Effector memory CD8-positive, alpha-beta T cell (primary cell): ENCODE data around the gene PRLHR.
"Not testable (repeated sequence)": the region's sequence is repeated elsewhere in the genome, so short reads cannot be mapped to it uniquely, and the experiment has no call there.

Experiments
- ATAC-seq: fragments of 150-1000 bp; cut with Tn5 transposase; replicated peaks from 2 replicates; pipeline ENCODE4 v1.10.0; 2021; ENCODE audit warnings: mild to moderate bottlenecking, moderate library complexity
- DNase-seq, 3 experiments: peaks; one replicate each; pipeline ENCODE4 v3.0.0; 2021
- H3K27ac Mint-ChIP-seq, 2 donors: one replicate each; pipeline ENCODE4 v1.8.0; 2022; ENCODE audit warnings: mild to moderate bottlenecking in 2 of 2, mixed read lengths in 2 of 2, moderate library complexity in 2 of 2
- H3K27me3 Mint-ChIP-seq, 2 donors: one replicate each; pipeline ENCODE4 v1.8.0; 2022; ENCODE audit warnings: mixed read lengths in 2 of 2
- H3K36me3 Mint-ChIP-seq: one replicate; pipeline ENCODE4 v1.8.0; 2022; ENCODE audit warnings: mild to moderate bottlenecking, moderate library complexity, mixed read lengths; ENCODE audit not compliant: insufficient read depth
- H3K4me1 Mint-ChIP-seq, 2 donors: one replicate each; pipeline ENCODE4 v1.8.0; 2022; ENCODE audit warnings: low read depth in 2 of 2, mixed read lengths in 2 of 2
- H3K4me3 Mint-ChIP-seq, 2 donors: one replicate each; pipeline ENCODE4 v1.8.0; 2022; ENCODE audit warnings: mild to moderate bottlenecking in 2 of 2, mixed read lengths in 2 of 2, moderate library complexity in 2 of 2
- H3K9me3 Mint-ChIP-seq, 2 donors: one replicate each; pipeline ENCODE4 v1.8.0; 2022; ENCODE audit warnings: mixed read lengths in 2 of 2
- total RNA-seq, 9 experiments: gene quantifications; one replicate each; lab custom pipeline; 2026; lab: John Stamatoyannopoulos, UW

Gene PRLHR
- total RNA-seq = 0 to 0.21 (median 0) reads per million in 9 experiments

DNA sequence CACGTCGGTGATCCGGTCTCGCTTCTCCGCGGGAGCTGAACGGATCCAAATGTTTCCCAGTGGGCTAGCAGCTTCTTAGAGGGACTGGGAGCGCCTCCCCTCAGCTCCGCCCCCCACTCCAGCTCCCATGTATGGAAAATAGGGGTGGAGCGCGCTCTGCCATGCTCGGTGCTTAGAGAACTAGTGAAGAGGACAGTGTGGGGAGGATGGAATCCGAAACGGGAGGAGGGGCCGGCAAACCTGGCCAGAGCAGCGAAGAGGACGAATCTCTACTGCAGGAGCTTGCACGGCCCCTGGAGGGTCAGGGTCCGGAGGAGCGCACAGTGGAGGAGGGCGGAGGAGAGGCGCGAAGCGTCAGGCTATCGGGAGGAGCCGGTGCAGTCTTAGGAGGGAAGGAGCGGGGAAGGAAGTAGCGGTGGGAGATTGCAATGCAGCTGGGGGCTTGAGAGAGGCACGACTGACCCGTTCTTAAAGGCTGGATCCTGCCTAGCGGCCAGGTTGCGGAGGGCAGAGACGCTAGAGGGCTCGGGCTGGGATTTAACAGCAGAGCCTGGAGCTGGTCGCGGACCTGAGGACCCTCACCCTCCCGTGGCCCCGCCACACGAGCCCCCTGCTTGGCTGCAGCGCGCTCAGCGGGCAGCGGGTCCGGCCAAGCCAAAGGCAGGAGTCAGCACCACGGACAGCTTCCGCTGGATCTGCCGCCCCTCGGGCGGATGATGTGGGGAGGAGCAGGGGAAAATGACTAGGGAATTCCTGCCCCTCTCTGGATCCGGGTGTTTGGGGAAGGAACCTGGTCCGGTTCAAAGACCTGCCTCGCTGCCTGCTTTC lies at the start of gene PRLHR:
Gene PRLHR (minus strand): TSS at position 51 of the 828 bp plus-strand sequence. CDS start 404 bp downstream, outside the sequence.
- peak within 1 kb of the TSS; percentile 15 to 50 for H3K4me3 Mint-ChIP-seq
- no peak for DNase-seq
- no peaks in the 10 kb centered on the region for H3K36me3 Mint-ChIP-seq
- no peak within 1 kb of the TSS for H3K27ac Mint-ChIP-seq
- peaks cover 8 to 11% of the 10 kb centered on the region in 2 donors for H3K4me1 Mint-ChIP-seq
- peaks cover 87 to 99% of the 10 kb centered on the region in 2 donors for H3K27me3 Mint-ChIP-seq
- no peak for ATAC-seq
- peaks cover 0 to 2% of the 10 kb centered on the region in 2 donors for H3K9me3 Mint-ChIP-seq

DNA sequence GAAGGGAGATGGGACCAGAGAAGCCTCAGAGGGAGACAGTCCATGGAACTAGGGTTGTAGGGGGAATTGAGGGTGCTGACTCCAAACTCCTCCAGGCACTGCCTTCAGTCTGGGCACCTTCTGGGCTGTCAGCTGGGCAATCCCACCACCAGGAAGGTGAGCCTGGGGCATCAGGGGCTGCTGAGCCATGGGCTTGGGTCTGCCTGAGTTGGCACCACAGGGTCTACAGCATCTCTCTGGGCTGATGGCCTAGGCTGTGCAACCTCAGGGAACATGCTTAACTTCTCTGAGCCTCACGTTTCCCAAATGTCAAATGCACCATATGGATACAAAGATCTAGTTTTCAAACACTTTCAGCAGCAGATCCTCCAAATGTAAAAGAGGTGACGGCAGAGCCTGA lies 46.8 kb upstream of the PRLHR start:
- H3K4me1 Mint-ChIP-seq = no peaks in the 10 kb centered on the region
- ATAC-seq (no peak), DNase-seq (no peak)
- H3K4me3 Mint-ChIP-seq = no peak overlapping the region
- no peaks in the 10 kb centered on the region for H3K9me3 Mint-ChIP-seq
- peaks cover 30 to 58% of the 10 kb centered on the region in 2 donors for H3K27me3 Mint-ChIP-seq
- no peak overlapping the region for H3K27ac Mint-ChIP-seq
- H3K36me3 Mint-ChIP-seq = no peaks in the 10 kb centered on the region

DNA sequence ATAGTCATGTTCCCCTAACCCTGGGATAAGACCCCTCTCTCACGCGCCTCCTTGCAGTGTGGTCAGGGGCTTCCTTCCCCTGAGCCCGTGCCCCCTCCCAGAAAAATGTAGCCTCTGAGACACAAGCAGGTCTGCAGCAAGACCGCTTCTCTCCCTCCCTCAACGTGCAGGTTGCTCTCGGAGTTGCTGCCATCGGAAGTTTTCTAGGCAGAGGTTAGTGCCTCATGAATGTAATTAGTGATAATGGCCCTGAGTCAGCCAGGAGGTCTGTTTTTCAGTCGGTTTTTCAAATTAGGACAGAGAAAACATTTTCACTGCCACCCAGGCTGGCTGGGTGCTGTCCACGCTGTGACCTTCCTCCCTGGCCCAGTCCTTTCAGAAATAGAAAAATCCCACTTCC lies 43.2 kb upstream of the PRLHR start:
- Mint-ChIP-seq H3K4me3 (no peak overlapping the region), H3K27me3 (peaks cover 22 to 67% of the 10 kb centered on the region in 2 donors), H3K36me3 (no peaks in the 10 kb centered on the region), H3K9me3 (no peaks in the 10 kb centered on the region), H3K4me1 (no peaks in the 10 kb centered on the region), H3K27ac (no peak overlapping the region)
- no peak for ATAC-seq
- DNase-seq = no peak

DNA sequence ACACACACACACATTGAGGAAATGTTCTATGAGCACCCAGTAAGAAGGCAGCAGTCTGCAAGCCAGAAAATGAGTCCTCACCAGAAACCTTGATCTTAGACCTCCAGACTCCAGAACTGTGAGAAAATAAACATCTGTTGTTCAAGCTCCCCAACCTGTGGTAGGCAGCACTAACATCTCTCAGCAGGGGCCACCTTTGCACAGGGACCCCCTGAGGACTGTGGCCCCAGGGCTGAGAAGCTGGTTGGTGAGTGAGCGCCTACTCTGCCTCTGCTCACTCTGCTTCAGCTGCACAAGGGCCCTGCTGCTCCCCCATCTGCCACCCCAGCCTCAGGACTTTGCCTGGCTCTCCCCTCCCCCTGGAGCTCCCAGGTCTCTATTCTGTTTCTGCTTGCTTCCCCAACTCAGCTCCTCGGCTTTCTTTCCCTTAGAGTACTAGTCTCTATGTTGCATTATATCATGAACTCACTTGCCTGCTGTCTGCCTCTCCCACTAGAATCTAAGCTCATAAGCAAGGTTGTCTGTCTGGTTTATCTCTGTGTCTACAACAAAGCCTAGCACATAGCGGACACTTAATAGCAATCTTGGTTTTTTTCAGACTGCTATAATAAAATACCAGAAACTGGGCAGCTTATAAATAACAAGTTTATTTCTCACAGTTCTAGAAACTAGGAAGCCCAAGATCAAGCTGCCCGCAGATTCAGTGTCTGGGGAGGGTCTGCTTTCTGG lies 40.4 kb upstream of the PRLHR start:
- ATAC-seq (no peak), DNase-seq (no peak)
- no peaks in the 10 kb centered on the region for H3K4me1 Mint-ChIP-seq
- no peaks in the 10 kb centered on the region for H3K36me3 Mint-ChIP-seq
- no peak overlapping the region for H3K27ac Mint-ChIP-seq
- H3K4me3 Mint-ChIP-seq = no peak overlapping the region
- H3K27me3 Mint-ChIP-seq = peaks cover 23 to 72% of the 10 kb centered on the region in 2 donors
- H3K9me3 Mint-ChIP-seq = no peaks in the 10 kb centered on the region

DNA sequence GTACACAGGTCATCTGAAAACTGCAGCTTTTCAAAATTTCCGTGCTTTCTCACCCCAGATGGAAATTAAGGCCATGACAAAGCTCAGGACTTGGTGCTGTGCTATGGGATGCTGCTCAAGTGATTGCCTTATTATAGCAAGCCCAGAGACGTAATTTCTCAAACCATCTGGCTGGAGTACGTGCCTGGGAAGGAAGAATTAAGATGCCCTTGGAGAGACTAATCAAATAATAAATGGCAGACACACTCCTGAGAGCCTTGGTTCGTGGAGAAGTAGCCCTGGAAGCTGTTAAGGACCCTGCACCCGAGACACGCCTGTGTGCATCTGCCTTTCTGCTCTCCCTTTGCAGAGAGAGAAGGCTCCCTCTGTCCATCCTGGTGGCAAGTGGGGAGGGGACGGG lies 38.3 kb upstream of the PRLHR start:
- Mint-ChIP-seq H3K27ac (no peak overlapping the region), H3K27me3 (peaks cover 28 to 78% of the 10 kb centered on the region in 2 donors), H3K9me3 (no peaks in the 10 kb centered on the region), H3K36me3 (no peaks in the 10 kb centered on the region), H3K4me1 (no peaks in the 10 kb centered on the region), H3K4me3 (no peak overlapping the region)
- no peak for ATAC-seq
- DNase-seq = no peak

DNA sequence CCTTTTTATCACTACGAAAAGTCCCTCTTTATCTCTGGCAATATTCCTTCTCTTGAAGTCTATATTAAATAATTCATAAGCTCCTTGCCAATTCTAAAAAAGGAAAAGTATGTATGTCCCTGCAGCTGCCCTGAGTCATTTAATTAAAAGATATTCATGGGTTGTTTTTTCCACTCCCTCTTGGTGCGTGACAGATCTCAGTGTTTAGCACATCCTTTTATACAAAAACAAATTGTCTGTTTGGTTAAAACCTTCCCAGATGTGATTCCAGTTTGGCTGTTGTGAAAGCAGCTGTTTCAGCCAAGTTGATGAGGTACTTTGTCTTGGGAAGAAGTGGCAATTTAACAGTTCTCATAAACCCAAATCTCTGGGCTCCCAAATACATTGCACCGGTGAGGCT lies 33.8 kb upstream of the PRLHR start:
- no peak for ATAC-seq
- Mint-ChIP-seq H3K9me3 (no peaks in the 10 kb centered on the region), H3K27ac (no peak overlapping the region), H3K4me3 (no peak overlapping the region), H3K27me3 (peaks cover 46 to 80% of the 10 kb centered on the region in 2 donors), H3K36me3 (no peaks in the 10 kb centered on the region), H3K4me1 (no peaks in the 10 kb centered on the region)
- no peak for DNase-seq

DNA sequence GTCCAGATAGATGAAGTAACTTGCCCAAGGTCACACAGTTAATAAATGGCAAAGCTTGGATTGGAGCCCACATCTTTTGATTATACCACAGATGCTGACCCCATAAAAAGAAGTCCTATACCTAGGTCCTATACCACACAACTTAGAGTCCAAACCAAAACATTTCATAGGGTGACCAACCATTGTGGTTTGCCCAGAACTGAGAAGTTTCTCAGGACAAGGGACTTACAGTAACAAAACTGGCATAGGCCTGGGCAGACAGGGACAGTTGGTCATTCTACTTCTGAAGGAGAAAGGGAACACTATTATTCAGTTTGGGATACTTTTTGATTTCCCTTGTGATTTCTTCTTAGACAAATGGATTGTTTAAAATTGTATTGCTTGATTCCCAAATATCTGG lies 32.9 kb upstream of the PRLHR start:
- Mint-ChIP-seq H3K36me3 (no peaks in the 10 kb centered on the region), H3K4me3 (no peak overlapping the region), H3K27ac (no peak overlapping the region), H3K4me1 (no peaks in the 10 kb centered on the region), H3K9me3 (no peaks in the 10 kb centered on the region), H3K27me3 (peaks cover 55 to 85% of the 10 kb centered on the region in 2 donors)
- DNase-seq = no peak
- ATAC-seq = no peak

DNA sequence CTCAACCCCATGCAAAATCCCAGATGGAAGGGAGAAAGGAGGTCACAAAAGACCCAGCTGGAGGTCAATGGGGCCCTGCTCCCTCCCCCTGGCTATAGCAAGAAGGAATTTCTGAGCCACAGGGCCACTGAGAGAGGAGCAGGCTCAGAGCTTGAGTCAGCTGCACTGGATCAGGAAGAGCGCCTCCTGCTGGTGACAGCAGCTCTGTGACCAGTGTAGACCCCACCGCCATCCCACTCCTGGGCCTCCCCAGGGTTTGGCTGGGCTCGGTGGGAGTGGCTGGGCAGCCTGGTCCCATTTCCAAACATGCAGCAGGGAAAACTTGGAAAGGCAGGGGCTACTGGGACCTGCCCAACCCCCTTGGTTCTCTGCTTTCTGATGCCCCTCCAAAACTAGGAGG lies 31.5 kb upstream of the PRLHR start:
- Mint-ChIP-seq H3K4me3 (no peak overlapping the region), H3K27ac (no peak overlapping the region), H3K36me3 (no peaks in the 10 kb centered on the region), H3K27me3 (peaks cover 56 to 82% of the 10 kb centered on the region in 2 donors), H3K9me3 (no peaks in the 10 kb centered on the region), H3K4me1 (no peaks in the 10 kb centered on the region)
- no peak for DNase-seq
- ATAC-seq = no peak

DNA sequence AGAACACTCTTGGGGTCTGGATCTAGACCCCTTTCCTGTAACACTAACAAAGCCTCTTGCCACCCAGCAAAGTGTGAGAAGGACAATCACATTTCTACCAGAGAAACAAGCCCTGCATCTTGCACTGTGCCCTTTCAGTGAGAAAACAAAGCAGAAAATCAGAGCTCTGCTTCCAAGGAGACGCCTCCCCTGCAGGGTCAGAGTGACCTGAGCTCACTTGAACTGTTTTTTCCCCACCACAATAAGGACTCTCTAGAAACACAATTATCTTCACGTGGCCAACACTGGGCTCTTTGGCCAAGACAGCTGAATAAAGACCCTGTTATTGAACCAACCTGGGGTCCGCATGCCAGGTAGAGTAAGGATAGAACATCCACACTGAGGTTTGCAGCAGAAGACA lies 30.1 kb upstream of the PRLHR start:
- H3K4me1 Mint-ChIP-seq = peaks cover 0 to 5% of the 10 kb centered on the region in 2 donors
- no peaks in the 10 kb centered on the region for H3K36me3 Mint-ChIP-seq
- H3K27ac Mint-ChIP-seq = no peak overlapping the region
- DNase-seq (no peak), ATAC-seq (no peak)
- H3K4me3 Mint-ChIP-seq = no peak overlapping the region
- no peaks in the 10 kb centered on the region for H3K9me3 Mint-ChIP-seq
- H3K27me3 Mint-ChIP-seq = peaks cover 68 to 82% of the 10 kb centered on the region in 2 donors

DNA sequence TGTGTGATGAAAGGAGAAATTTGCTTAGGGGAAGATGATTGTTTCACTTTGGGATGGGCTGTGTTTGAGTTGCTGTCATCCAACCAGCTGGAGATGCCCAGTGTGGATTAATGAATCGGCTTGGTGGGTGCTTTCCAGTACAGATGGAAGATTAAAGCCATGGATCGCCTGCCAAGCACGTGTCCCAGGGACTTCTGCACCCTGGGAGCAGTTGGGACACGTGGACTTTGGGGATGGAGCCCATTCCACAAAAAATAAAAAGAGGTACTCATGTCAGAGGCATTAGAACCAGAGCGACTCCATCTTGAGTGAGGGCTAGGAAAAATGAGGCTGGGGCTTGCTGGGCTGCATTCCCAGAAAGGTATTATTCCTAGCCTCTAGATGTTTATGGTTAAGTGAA lies 29.3 kb upstream of the PRLHR start:
- Mint-ChIP-seq H3K4me1 (peaks cover 0 to 5% of the 10 kb centered on the region in 2 donors), H3K36me3 (no peaks in the 10 kb centered on the region), H3K4me3 (no peak overlapping the region), H3K9me3 (no peaks in the 10 kb centered on the region), H3K27me3 (peaks cover 67 to 82% of the 10 kb centered on the region in 2 donors), H3K27ac (no peak overlapping the region)
- DNase-seq (no peak), ATAC-seq (no peak)

DNA sequence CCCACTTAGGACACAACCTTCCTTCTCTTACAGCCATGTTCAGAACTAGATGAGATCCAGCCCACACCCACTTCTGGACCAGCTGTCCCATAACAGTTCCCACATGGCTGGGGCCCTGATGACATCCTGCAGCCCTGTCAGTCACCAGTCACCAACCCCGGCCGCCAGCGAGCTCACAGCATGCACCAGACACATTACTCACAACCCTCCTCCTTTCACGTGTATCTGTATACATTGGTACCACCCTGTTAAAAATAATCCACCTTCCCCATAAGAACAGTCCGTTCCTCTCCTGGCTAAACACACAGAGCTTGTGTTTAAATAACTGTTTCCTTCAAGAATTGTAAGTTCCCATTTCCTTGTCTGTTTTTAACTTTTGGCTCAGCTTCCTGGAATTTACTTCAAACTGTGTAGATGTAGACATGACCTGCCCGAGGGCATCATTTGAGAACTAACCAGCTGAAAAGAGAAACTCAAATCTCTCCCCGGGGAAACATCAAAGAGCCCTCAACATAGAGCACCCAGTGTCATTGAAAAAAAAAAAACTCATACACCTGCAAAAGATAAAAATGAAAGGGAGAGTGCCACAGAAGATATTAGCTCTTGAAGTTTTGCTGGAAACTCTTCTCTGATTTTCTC lies 26.0 kb upstream of the PRLHR start:
- ATAC-seq (no peak), DNase-seq (no peak)
- Mint-ChIP-seq H3K27ac (peak overlapping the region in 1 of 2 donors; percentile 4), H3K36me3 (no peaks in the 10 kb centered on the region), H3K9me3 (no peaks in the 10 kb centered on the region), H3K4me1 (peaks cover 0 to 5% of the 10 kb centered on the region in 2 donors), H3K4me3 (no peak overlapping the region), H3K27me3 (peaks cover 68 to 78% of the 10 kb centered on the region in 2 donors)

DNA sequence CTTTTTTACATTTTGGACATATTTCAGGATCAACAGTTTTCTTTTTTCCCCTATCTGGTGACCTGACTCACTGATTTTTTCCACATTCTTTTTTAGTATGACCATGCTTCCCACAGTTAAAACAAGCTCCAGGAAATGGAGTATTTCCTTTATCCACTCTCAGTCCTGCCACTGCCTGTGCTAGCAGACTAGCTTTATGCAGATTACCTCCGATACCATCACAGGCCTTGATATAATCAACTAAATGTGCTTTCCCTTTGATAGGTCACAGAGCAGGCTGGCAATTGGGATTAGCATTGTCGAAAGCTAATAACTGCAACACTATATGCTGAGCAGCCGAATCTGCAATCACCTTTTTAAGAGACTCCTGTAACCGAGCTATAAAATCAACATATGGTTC lies 18.4 kb upstream of the PRLHR start:
- ATAC-seq, DNase-seq, H3K27ac Mint-ChIP-seq, H3K36me3 Mint-ChIP-seq, H3K4me3 Mint-ChIP-seq, H3K9me3 Mint-ChIP-seq, H3K4me1 Mint-ChIP-seq: not testable (repeated sequence)
- peaks cover 17 to 62% of the 10 kb centered on the region in 2 donors for H3K27me3 Mint-ChIP-seq

DNA sequence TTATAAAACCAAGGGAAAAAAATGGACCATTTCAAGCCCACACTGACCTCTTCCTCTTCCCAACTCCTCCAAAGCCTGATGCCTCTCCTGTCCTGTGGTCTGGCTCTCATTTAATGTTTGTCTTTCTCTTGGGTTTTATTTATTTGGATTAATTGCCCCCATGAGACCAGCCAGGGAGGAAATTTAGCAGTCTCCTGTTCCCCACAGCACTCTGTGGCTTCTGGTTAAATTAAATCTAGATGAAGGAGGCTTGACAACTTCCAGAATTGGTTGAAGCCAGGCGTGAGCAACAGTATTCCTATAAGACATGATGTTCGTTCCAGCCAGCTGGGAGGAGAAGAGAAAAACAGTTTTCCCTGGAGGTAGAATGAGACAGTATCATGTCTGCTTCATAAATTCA lies 15.1 kb upstream of the PRLHR start:
- no peak overlapping the region for H3K27ac Mint-ChIP-seq

More for the DNA sequence above, 15.1 kb upstream of the PRLHR start:
- Mint-ChIP-seq H3K4me3 (no peak overlapping the region), H3K9me3 (no peaks in the 10 kb centered on the region), H3K27me3 (peaks cover 13 to 78% of the 10 kb centered on the region in 2 donors), H3K4me1 (no peaks in the 10 kb centered on the region), H3K36me3 (no peaks in the 10 kb centered on the region)
- DNase-seq = no peak
- ATAC-seq = no peak
